ENCODE results near the gene C1orf141. TPM values are rescaled to one million over a fixed set of nuclear protein-coding genes. Genes with fewer than 3 reads are reported as not detected.

C1orf141 gene
- total RNA-seq, 1 donor from 2014 or later = not detected

DNA sequence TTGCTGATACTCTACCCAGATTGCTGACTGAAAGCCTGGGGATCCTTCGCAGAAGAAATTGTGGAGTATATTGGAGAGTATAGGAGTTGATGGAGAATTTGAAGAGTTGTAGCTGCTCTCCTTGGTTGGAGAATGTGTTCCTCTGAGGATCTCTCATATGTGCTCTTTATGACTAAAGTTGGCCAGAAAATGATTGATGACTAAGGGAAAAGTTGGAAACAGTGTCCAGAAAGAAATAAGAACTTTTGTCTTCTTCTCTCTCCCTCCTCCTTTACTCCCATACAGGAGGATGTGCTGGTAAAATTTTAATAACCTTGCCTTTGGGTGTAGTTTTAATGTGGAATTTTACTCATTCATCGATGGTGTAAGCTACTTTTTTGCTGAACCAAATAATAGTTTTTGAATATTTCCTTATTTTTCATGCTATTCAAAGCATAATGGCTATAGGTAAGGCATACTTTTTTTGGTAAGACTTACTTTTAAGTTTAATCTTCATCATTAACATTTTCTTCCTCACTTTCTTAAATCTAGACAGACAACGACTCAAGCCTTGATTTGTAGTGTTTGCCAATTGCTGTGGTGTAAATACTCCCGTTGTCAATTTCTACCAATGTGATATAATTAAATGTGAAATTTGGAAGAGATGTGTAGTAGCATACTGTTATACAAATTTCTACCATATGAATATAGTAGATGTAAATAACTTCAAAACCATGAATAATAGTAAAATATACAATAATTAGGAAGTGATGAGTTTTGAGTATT is 13.7 kb downstream of the C1orf141 start:
- TF ChIP-seq CTCF (IDR thresholded peaks at IDR 0.05) = no peak
- ATAC-seq (no peak), DNase-seq (no peak)
- H3K4me1 ChIP-seq = no peaks in the 10 kb centered on the region
- no peaks in the 10 kb centered on the region for H3K9me3 ChIP-seq
- no peaks in the 10 kb centered on the region for H3K36me3 ChIP-seq
- no peaks in the 10 kb centered on the region for H3K27me3 ChIP-seq
- intact Hi-C loops (cut with DNase I) = no loop called here
- no peak overlapping the region for H3K4me3 ChIP-seq
- no peak overlapping the region for H3K27ac ChIP-seq

DNA sequence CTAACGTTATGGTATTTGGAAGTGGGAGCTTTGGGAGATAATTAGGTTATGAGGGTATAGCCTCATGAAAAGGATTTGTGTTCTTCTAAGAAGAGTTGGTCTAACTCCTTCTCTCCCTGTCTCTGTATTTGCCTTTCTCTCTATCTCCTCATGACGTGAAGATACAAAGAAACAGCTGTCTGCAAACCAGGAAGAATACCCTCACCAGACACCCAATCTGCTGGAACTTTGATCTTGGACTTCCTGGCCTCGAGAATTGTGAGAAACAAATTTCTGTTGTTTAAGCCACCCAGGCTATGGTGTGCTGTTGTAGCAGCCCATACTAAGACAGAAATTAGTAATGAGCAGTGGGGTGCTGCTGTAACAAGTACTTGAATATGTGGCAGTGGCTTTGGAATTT is 16.1 kb downstream of the C1orf141 start:
- Histone ChIP-seq H3K36me3 (no peaks in the 10 kb centered on the region), H3K27me3 (no peaks in the 10 kb centered on the region), H3K9me3 (no peaks in the 10 kb centered on the region), H3K4me1 (no peaks in the 10 kb centered on the region), H3K27ac (no peak overlapping the region), H3K4me3 (no peak overlapping the region)
- intact Hi-C loops (cut with DNase I) = no loop called here
- no peak for TF ChIP-seq CTCF (IDR thresholded peaks at IDR 0.05)
- ATAC-seq (no peak), DNase-seq (no peak)

DNA sequence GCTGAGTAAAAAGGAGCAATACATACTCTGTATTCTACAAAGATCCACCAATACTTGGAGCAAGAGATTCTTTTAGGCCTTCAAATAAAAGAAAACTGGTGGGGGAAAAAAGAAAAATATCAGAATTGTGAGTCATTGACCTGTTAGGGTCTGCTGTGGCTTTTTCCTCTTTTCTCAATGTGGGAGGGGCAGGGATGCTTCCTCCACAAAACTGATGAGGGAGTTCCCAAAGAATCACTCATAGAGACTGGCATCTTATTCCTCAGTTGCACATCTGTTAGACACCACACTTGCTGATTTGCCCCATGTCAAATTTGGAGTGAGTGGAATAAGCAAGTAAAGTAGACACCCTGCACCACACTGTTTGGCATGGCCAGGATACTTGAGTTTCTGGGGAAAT is 16.6 kb downstream of the C1orf141 start:
- TF ChIP-seq CTCF (IDR thresholded peaks at IDR 0.05) = no peak

DNA sequence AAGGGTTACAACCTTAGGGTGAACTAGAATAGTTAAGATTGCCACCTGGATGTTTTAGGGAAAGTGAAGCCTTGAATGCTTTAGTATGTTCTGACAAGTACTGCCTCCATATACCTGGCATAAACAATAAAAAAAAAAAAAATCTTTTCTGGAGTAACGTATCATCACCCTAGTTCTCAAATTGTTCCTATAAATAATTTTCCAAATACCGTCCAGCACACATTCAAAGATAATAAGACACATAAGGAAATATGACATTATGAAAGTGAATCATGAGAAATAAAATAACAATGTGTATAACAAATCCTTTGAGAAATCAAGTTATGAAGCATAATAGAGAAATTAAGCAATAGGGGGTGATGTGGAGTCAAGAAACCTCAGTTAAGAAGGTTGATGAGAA is 20.6 kb downstream of the C1orf141 start:
- no peaks in the 10 kb centered on the region for H3K36me3 ChIP-seq
- no peak overlapping the region for H3K27ac ChIP-seq
- TF ChIP-seq CTCF (IDR thresholded peaks at IDR 0.05) = no peak
- no peaks in the 10 kb centered on the region for H3K9me3 ChIP-seq
- ATAC-seq (no peak), DNase-seq (no peak)
- intact Hi-C loops (cut with DNase I) = no loop called here
- H3K4me1 ChIP-seq = no peaks in the 10 kb centered on the region
- H3K4me3 ChIP-seq = no peak overlapping the region
- no peaks in the 10 kb centered on the region for H3K27me3 ChIP-seq

More for the DNA sequence above, 16.6 kb downstream of the C1orf141 start:
- H3K36me3 ChIP-seq = no peaks in the 10 kb centered on the region
- ATAC-seq = no peak
- intact Hi-C loops (cut with DNase I) = no loop called here
- no peaks in the 10 kb centered on the region for H3K4me1 ChIP-seq
- DNase-seq = no peak
- H3K9me3 ChIP-seq = no peaks in the 10 kb centered on the region
- no peak overlapping the region for H3K27ac ChIP-seq
- no peak overlapping the region for H3K4me3 ChIP-seq
- H3K27me3 ChIP-seq = no peaks in the 10 kb centered on the region

DNA sequence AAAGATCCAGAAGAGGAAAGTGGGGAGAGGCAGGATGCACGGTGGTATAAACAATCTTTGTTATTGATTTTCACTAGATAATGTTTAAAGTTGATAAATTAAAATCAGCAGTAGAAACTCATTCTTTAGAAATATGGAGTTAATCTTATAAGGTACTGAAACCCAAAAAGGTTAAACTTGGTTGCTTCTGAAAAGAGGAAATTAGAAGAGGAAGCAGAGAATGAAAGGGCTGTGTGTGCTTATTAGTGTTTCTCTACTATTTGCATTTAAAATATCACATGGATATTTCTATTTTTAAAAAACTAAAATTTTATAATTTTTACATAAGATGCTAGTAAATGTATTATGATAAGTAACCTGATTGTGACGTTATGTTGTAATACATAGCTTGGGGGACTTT is 24.4 kb downstream of the C1orf141 start:
- H3K4me1 ChIP-seq = no peaks in the 10 kb centered on the region
- no peak overlapping the region for H3K4me3 ChIP-seq
- intact Hi-C loops (cut with DNase I) = no loop called here
- no peak for ATAC-seq
- H3K27me3 ChIP-seq = no peaks in the 10 kb centered on the region
- TF ChIP-seq CTCF (IDR thresholded peaks at IDR 0.05) = no peak
- no peaks in the 10 kb centered on the region for H3K9me3 ChIP-seq
- no peak overlapping the region for H3K27ac ChIP-seq
- no peaks in the 10 kb centered on the region for H3K36me3 ChIP-seq
- DNase-seq = no peak

DNA sequence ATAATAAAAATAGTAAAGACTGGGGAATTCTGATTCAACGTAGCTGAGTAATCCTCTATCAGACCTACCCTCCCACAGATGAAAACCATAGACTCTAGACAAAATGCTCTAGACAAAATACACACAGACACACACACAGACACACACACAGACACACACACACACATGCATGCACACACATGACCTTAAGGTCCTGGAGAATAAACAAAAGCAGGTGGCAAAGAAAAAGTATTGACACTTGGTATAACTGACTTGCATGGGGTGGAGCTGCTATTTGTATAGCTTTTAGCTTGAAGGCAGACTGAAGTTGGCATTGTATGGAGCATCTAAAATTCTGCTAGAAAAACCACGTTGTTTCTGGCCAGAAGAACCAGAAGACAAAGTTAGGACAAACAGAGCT is 29.3 kb downstream of the C1orf141 start:
- intact Hi-C loops (cut with DNase I) = no loop called here
- Histone ChIP-seq H3K36me3 (no peaks in the 10 kb centered on the region), H3K4me3 (no peak overlapping the region), H3K4me1 (no peaks in the 10 kb centered on the region), H3K27me3 (no peaks in the 10 kb centered on the region), H3K27ac (no peak overlapping the region), H3K9me3 (no peaks in the 10 kb centered on the region)
- DNase-seq = no peak
- ATAC-seq = no peak
- no peak for TF ChIP-seq CTCF (IDR thresholded peaks at IDR 0.05)
